Measurements from ENCODE around the gene SLCO3A1.

Gene SLCO3A1

DNA sequence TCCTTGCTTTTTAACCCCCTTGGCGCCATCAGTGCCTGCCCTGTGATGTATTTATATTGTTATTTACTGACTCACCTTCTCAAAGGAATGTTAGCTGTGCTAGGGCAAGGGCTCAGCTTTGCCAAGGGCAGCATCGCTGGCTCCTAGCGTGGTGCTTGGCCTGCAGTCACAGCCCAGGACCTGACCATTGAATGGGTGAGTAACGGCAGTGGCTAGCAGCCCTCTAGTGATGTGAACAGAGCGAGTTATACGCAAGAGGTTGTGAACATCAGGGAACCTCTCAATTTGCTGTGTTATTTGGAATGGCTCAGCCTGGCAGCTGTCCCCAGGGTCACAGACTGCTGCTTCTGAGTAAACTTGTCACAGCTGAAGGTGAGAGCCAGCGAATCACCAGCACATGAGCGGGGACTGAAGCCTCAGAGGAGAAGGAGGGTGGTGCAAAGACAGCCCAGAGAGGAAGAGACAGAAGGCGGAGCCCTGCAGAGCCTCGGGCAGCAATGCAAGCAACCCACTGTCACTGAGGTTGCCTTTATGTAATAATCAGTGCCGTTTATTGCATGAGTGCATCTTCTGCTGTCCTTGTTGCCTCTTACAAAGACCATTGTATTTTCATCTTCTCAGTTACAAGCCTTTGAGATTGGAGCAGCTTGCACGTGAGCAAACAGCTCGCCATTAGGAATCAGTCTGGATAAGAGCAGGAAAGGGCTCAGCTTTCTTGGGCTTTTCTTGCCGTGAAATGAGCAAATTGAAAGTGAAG, 158.3 kb downstream of the SLCO3A1 start:
- DNase-seq (ENCODE audit: low spot score), result no peak
- TF ChIP-seq, protein P1, sequence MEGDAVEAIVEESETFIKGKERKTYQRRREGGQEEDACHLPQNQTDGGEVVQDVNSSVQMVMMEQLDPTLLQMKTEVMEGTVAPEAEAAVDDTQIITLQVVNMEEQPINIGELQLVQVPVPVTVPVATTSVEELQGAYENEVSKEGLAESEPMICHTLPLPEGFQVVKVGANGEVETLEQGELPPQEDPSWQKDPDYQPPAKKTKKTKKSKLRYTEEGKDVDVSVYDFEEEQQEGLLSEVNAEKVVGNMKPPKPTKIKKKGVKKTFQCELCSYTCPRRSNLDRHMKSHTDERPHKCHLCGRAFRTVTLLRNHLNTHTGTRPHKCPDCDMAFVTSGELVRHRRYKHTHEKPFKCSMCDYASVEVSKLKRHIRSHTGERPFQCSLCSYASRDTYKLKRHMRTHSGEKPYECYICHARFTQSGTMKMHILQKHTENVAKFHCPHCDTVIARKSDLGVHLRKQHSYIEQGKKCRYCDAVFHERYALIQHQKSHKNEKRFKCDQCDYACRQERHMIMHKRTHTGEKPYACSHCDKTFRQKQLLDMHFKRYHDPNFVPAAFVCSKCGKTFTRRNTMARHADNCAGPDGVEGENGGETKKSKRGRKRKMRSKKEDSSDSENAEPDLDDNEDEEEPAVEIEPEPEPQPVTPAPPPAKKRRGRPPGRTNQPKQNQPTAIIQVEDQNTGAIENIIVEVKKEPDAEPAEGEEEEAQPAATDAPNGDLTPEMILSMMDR (IDR thresholded peaks at IDR 0.05; ENCODE audit: extremely low read depth, insufficient read depth, missing control alignments), result no peak
- in situ Hi-C loops (cut with MboI; ENCODE audit: low pct_unique_long_range_greater_than_20kb, low sequenced_read_pairs, unreplicated experiment), result no loop called here

- in situ Hi-C loops (cut with MboI; ENCODE audit: low pct_unique_long_range_greater_than_20kb, low sequenced_read_pairs, unreplicated experiment), result no loop called here
- DNase-seq (ENCODE audit: low spot score), result no peak
- TF ChIP-seq, protein P1 (IDR thresholded peaks at IDR 0.05; ENCODE audit: extremely low read depth, insufficient read depth, missing control alignments), result no peak
These were observed 158.8 kb downstream of the SLCO3A1 start for GRCh38 chr15:92012368-92012629.

- DNase-seq (ENCODE audit: low spot score), result no peak
- TF ChIP-seq, protein P1 (IDR thresholded peaks at IDR 0.05; ENCODE audit: extremely low read depth, insufficient read depth, missing control alignments), result no peak
- in situ Hi-C loops (cut with MboI; ENCODE audit: low pct_unique_long_range_greater_than_20kb, low sequenced_read_pairs, unreplicated experiment), result no loop called here
These were observed 159.4 kb downstream of the SLCO3A1 start for GRCh38 chr15:92012881-92013280.

GRCh38 chr15:92014281-92015030, 160.9 kb downstream of the SLCO3A1 start:
- no peak for DNase-seq (ENCODE audit: low spot score)
- TF ChIP-seq, protein P1 (IDR thresholded peaks at IDR 0.05; ENCODE audit: extremely low read depth, insufficient read depth, missing control alignments), result no peak
- in situ Hi-C loops (cut with MboI; ENCODE audit: low pct_unique_long_range_greater_than_20kb, low sequenced_read_pairs, unreplicated experiment), result no loop called here

DNA sequence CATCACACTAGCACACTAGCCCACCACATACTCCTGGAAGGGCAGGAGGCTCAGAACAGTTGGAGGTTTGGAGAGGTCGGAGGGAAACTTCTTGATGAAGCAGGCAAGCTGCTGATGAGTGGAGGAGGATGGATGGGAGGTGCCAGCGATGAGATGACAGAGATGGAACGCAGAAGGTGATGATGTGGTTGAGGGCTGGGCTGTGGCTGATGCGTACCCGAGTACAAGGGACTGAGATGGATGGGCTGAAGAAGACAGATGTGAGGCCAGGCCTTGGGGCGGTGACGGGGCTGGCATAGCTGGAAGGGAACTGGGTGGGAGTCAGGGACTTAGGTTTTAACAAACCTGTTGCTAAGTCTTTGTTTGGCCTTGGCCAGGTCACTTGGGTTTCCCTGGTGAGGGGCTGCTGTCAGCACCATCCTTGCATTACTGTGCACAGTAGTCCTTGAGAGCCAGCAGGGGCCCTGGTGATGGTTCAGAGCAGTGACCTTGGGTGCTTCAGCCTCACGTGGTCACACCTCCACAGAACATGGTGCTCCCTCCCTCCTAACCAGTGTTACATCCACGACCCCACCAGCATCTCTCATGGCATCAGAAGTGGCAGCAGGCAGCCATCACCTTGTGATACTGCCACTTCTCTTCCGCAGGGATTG, 164.5 kb downstream of the SLCO3A1 start:
- in situ Hi-C loops (cut with MboI; ENCODE audit: low pct_unique_long_range_greater_than_20kb, low sequenced_read_pairs, unreplicated experiment), result no loop called here
- TF ChIP-seq, protein P1 (IDR thresholded peaks at IDR 0.05; ENCODE audit: extremely low read depth, insufficient read depth, missing control alignments), result no peak
- DNase-seq (ENCODE audit: low spot score), result no peak

GRCh38 chr15:92018535-92019239, 165.2 kb downstream of the SLCO3A1 start:
- DNase-seq (ENCODE audit: low spot score), result no peak
- in situ Hi-C loops (cut with MboI; ENCODE audit: low pct_unique_long_range_greater_than_20kb, low sequenced_read_pairs, unreplicated experiment), result no loop called here
- TF ChIP-seq, protein P1 (IDR thresholded peaks at IDR 0.05; ENCODE audit: extremely low read depth, insufficient read depth, missing control alignments), result no peak

Measured in GM13977 (cell line).